8988T (cell line): Measurements from ENCODE around the gene CHD8.
"Not testable (repeated sequence)": the region's sequence is repeated elsewhere in the genome, so short reads cannot be mapped to it uniquely, and the experiment has no call there.

Experiments
- DNase-seq: peaks from one replicate; pipeline ENCODE4 v3.0.0; 2011

Gene CHD8

DNA sequence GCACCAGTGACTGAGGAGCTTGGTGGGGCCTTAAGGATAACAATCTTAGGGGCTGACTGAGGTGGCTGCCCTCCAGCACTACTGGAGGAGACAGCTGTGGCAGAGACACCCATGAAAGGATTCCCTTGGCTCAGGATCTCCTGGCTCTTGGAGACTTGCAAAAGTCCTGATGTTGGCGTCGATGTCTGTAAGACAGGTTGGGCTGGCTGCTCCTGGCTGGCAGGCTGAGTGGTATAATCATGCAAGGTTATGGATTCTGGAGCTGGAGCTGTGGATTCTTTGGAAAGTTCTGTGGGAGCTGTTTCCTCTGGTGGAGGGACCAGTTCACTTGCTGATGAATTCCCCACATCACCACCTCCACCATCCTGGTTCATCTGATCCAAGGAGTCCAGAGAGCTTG, 24.8 kb downstream of the CHD8 start:
- DNase-seq = no peak

DNA sequence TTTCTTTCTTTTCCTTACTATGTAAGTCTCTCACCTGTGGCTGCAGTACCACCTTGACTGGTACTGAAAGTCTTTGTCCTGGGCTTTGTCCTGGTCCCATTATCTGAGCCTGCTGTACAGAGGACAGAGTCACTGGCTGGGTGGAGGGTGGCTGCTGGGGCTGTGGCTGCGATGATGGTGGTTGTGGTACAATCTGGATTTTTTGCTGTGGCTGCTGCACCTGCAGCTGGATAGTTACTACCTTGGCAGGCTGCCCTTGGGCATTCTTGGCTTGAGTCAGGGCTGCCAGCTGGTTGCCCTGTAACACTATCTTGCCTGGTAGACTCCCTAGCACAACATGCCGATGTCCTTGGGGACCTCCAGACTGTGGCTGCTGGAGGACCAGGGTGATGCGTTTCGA, 27.0 kb downstream of the CHD8 start:
- DNase-seq = no peak

- DNase-seq = no peak
Measured at GRCh38 chr14:21426692-21427091, 29.2 kb downstream of the CHD8 start.

- DNase-seq = no peak
Measured at GRCh38 chr14:21419528-21419927, 36.4 kb downstream of the CHD8 start.

GRCh38 chr14:21415329-21415728, 40.6 kb downstream of the CHD8 start:
- no peak for DNase-seq

GRCh38 chr14:21414137-21414631, 41.7 kb downstream of the CHD8 start:
- no peak for DNase-seq

GRCh38 chr14:21408147-21408546, 47.8 kb downstream of the CHD8 start:
- DNase-seq = no peak

DNA sequence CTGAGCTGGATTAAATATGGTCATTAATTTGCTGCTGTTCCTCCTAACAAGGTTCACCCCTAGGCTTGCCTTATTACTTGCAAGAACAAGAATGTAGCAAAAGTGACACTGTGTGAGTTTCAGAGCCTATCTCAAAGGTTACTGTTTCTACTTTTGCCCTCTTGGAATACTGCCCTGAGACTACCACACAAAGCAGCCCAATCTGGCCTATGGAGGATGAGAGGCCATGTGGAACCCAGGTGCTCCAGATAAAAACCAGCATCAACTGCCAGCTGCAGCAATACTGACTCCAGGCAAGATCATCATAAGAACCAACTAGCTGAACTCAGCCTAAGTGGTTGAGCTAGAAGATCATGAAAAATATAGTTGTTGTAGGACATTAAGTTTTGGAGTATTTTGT, 49.7 kb downstream of the CHD8 start:
- DNase-seq = no peak

GRCh38 chr14:21405097-21405496, 50.8 kb downstream of the CHD8 start:
- no peak for DNase-seq

DNA sequence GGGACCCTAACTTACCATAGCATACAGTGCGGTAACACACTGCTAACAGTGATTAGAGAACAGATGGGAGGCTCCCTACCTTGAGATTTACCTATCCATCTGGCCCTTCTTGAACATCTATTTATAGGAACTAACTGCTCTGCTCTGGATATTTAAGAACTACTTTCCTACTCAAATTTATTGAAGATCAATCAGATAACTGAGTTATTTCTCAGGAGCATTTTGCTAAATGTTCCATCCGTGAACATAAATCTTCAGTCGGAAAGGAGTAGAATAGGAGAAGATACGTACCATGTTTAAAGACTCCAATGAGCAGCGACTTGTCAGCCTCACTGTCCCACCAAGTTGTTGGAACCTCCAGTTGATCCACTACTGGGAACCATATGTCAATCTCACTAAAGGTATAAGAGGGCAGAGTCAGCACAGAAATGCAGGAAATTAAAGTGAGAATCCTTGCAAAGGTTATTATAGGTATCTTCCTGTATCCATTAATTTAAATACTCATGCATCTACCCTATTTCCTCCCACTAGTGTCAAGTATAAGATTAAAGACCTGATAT, 56.5 kb downstream of the CHD8 start:
- no peak for DNase-seq

- DNase-seq = no peak
Measured at GRCh38 chr14:21398901-21399300, 57.0 kb downstream of the CHD8 start.

DNA sequence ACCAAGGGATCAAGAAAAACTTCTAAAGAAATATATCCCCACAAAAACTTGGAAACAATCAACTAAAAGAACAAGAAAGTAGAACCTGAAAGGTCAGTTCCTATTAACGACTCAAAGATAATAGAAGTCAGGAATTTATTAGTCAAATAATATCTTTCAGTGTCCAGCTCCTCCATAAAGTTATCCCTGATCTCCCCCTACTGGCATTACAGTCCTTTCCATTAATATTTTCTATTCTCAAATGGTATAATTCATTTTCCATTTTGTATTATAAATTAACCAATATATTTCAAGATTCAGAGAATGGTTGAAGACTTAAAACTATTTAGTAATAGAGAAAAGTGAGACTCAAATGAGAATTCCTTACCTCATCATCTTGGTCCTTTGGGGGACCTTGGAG, 60.5 kb downstream of the CHD8 start:
- DNase-seq = no peak

DNA sequence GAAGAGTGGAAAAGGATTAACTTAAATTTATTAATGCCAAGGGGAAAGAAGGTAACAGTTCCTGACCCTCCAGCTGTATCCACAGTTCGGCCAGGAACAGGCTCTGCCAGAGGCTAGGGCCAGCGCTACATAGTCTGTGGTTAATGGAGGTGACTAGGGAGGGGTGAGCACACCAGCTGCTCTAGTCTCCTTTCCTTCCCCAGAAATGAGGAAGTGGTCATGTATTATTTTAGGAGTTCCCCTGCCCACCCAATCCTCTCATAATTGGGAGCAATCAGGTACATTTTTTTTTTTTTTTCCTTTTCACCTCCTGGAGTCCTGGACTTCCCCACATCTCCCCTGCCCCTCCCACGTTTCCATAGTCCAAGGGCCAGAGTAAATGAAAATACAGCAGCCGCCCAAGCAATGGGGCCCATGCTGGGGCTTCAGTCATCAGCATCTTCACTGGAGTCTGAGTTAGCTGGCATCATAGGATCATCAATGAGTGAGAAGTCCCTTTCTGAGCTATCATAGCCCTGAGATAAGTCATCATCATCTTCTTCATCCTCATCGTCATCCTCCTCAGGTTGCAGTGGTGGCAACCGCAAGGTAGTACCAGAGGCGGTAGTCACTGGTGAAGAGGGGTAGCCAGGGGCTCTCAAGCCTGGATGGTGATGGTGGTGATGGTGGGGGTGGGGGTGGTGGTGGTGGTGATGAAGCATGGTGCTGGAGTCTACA, 70.6 kb downstream of the CHD8 start:
- no peak for DNase-seq

DNA sequence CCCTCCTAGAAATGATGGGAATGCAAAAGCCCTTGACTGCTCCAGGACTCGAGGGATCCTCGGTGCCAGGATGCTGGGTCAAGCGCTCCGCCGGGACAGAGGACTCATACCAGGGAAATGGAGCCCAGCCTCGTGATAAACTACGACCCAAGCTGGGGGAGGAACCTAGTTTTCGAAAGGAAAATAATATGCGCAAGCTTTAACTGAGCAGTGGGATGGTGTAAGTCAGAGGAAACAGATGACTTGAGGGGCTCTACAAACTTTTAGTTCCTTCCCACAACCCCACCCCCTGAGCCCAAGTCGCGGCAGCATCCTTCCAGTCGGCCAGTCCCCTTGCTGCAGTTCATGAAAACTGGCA, 71.5 kb downstream of the CHD8 start:
- no peak for DNase-seq

DNA sequence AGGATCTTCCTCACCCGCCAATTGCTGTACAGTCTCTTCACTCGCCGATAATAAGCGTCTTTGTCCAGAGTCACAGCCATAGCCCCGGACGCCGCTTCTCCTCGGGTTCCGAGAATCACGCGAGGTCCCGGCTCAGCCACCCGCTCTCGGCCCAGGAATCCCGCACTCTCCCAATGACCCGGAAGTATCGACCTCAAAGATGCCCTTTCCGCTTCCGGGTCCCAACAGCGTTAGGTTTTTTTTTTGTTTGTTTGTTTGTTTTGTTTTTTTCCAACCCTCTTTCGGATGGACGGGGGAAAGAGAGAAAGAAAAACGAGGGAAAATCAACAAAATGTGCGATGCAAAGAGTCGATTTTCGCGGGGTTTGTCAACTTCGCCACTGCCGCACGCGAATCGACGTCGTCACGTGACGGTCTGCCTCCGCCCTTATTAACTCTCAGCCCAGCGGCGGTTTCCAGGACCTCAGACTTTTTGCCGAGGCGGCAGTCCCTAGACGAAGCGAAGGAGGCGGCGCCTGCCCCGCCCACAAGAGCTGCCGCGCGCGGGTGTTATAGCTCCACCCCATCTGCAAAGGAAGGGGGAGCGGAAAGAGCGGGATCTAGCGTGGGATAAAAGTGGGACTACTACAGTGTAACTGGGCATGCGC, 72.0 kb downstream of the CHD8 start, which contains the start of gene SUPT16H:
SUPT16H (minus strand) TSS at position 172 of the 646 bp plus-strand sequence; CDS start at position 80, 92 bp downstream.
- DNase-seq = peak; percentile 37

DNA sequence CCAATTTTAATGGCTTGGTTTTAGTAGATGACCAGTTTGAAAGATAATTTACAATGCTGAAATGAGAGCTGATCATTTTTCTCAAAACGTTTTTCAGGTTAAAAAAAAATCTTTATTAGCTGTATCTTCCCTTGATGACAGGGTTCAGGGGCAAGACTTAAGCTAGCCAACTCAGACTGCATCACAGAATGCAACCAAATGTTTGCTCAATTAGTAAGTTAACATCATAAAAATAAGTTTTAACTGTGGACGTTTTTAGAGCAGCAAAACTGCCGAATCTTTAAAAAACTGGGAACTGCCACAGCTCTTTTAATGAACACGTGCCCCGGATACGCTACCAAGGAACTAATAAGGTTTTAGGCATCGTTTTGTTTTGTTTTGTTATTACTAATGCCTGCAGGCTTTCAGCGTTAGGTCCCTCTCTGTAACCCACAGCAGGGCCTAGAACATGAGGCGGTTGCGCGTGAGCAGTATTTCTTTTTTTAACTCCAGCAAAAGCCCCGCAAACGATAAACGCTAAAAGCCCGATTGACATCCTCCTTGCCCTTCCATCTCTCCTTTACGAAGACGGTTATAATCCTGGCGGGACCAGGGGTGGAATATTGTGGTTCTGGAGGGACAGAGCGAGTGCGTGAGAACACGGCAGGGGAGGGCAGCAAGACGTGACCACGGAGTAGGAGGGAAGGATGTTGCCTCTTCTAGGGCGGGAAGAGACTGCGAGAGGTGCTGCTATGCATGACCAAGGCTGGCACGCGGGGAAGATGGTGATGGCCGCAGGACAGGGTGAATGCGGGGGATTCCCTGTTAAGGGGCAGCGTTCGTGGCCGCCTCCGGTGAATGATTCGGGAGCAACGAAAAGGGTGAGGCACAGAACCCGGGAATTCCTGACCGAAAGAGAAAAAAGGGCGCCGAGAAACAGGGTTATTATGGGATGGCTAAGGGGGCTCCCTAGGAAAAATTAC, 72.8 kb downstream of the CHD8 start:
- DNase-seq = no peak

- DNase-seq = no peak
Measured at GRCh38 chr14:21382095-21382494, 73.8 kb downstream of the CHD8 start.

DNA sequence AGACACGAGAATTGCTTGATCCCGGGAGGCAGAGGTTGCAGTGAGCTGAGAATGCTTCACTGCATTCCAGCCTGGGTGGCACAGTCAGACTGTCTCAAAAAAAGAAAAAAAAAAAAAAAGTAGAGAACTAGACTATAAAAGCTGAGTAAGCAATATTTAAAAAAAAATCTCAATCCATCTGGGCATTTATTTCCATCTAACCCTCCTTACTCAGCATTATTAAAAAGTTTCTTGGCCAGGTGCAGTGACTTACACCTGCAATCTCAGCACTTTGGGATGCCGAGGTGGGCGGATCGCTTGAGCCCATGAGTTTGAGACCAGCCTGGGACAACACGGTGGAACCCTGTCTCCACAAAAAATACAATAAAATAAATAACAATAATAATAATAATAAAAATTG, 76.6 kb downstream of the CHD8 start:
- DNase-seq = no peak

- no peak for DNase-seq
Measured at GRCh38 chr14:21373980-21374379, 81.9 kb downstream of the CHD8 start.

GRCh38 chr14:21372814-21373213, 83.1 kb downstream of the CHD8 start:
- DNase-seq = not testable (repeated sequence)

DNA sequence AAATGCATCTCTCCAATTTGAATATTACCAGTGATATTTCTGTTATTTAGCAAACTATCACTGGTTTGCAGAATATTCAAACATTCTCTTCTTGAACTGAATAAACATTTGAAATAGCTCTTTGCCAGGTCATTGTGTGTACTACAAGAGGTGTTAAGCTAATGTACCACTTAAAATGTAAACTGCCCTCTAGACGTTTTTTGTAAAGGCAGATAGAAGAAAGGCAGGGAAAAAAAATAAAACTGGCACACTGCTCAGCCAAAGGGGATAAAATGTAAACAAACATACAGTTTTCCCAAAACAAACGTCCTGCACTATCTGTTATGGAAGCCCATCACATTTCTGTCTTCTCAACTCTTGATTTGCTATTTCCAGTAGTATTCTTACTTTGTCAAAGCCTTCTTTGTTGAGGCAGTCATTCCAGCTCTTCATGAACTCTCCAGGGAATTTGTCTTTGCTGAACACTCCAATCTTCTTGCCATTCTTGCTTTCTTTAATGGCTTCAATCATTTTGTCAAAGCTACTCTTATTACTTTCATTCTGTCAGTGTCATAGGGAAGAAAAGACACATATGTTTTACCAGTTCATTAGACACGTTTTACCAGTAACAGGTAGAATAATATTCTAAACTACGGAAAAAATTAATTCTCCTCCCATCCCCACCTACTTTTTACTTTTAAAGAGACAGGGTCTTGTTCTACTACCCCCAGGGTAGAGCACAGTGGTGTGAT, 85.8 kb downstream of the CHD8 start:
- no peak for DNase-seq

- no peak for DNase-seq
Measured at GRCh38 chr14:21367582-21368144, 88.3 kb downstream of the CHD8 start.
